GM18511 (cell line): ENCODE data around the gene CSF1.
"Not testable (repeated sequence)": the region's sequence is repeated elsewhere in the genome, so short reads cannot be mapped to it uniquely, and the experiment has no call there.

Source experiments
- ATAC-seq: cut with Tn5 transposase; IDR thresholded peaks from one replicate; pipeline ENCODE4 v1.9.1; 2021; ENCODE audit warnings: mild to moderate bottlenecking, moderate library complexity; ENCODE audit not compliant: unreplicated experiment

Gene CSF1

GRCh38 chr1:109932679-109933078 is 22.0 kb downstream of the CSF1 start:
- no peak for ATAC-seq

- peak; percentile 48 for ATAC-seq
These were observed 23.4 kb downstream of the CSF1 start for GRCh38 chr1:109933856-109934711.

- no peak for ATAC-seq
These were observed 24.8 kb downstream of the CSF1 start for GRCh38 chr1:109935451-109935900.

- ATAC-seq: no peak
These were observed 27.1 kb downstream of the CSF1 start for GRCh38 chr1:109937738-109938137.

GRCh38 chr1:109938556-109938955 is 27.9 kb downstream of the CSF1 start:
- ATAC-seq: no peak

GRCh38 chr1:109942434-109942833 is 31.8 kb downstream of the CSF1 start:
- no peak for ATAC-seq

GRCh38 chr1:109944541-109944940 is 33.9 kb downstream of the CSF1 start:
- no peak for ATAC-seq

GRCh38 chr1:109946511-109946910 is 35.9 kb downstream of the CSF1 start:
- no peak for ATAC-seq

- no peak for ATAC-seq
These were observed 37.1 kb downstream of the CSF1 start for GRCh38 chr1:109947582-109948284.

GRCh38 chr1:109948285-109948630 is 37.6 kb downstream of the CSF1 start:
- ATAC-seq: no peak

GRCh38 chr1:109950038-109950437 is 39.4 kb downstream of the CSF1 start:
- ATAC-seq: no peak

- no peak for ATAC-seq
These were observed 39.9 kb downstream of the CSF1 start for GRCh38 chr1:109950509-109950908.

GRCh38 chr1:109951501-109951900 is 40.9 kb downstream of the CSF1 start:
- not testable (repeated sequence) for ATAC-seq

GRCh38 chr1:109954041-109954512 is 43.4 kb downstream of the CSF1 start:
- no peak for ATAC-seq

- ATAC-seq: no peak
These were observed 49.0 kb downstream of the CSF1 start for GRCh38 chr1:109959632-109959973.

- ATAC-seq: no peak
These were observed 49.5 kb downstream of the CSF1 start for GRCh38 chr1:109959974-109960744.

- ATAC-seq: no peak
These were observed 50.1 kb downstream of the CSF1 start for GRCh38 chr1:109960745-109961094.

GRCh38 chr1:109963864-109964263 is 53.2 kb downstream of the CSF1 start:
- ATAC-seq: no peak

GRCh38 chr1:109969146-109969829 is 58.6 kb downstream of the CSF1 start:
- ATAC-seq: no peak

- no peak for ATAC-seq
These were observed 59.3 kb downstream of the CSF1 start for GRCh38 chr1:109969907-109970306.

GRCh38 chr1:109971559-109971958 is 60.9 kb downstream of the CSF1 start:
- no peak for ATAC-seq
